Fibroblast of the aortic adventitia (primary cell): ENCODE measurements around the gene RCHY1. TPM values are rescaled to one million over a fixed set of nuclear protein-coding genes. Genes with fewer than 3 reads are reported as not detected.

Experiments
- DNase-seq: peaks from one replicate; pipeline ENCODE4 v3.0.0-alpha.2; 2010; ENCODE audit warnings: low read depth
- H3K4me3 ChIP-seq: 2 replicates; pipeline ENCODE4 v1.5.1; 2011; ENCODE audit warnings: low read depth, mild to moderate bottlenecking, control low read depth, low read length, moderate library complexity
- total RNA-seq: library from RNA; depleted of rRNA; stranded (reverse); fragments of >200 nt; gene quantifications from 2 replicates; pipeline ENCODE4 v1.2.3, GENCODE V29; 2012; ENCODE audit warnings: low replicate concordance
- TF ChIP-seq, protein P1 (sequence below): IDR thresholded peaks from 2 replicates; pipeline ENCODE4 v1.5.1; 2011; ENCODE audit warnings: mild to moderate bottlenecking, low read length, control low read depth, inconsistent platforms; ENCODE audit not compliant: insufficient read depth

Gene RCHY1
- total RNA-seq, 1 donor: 27.3 TPM

DNA sequence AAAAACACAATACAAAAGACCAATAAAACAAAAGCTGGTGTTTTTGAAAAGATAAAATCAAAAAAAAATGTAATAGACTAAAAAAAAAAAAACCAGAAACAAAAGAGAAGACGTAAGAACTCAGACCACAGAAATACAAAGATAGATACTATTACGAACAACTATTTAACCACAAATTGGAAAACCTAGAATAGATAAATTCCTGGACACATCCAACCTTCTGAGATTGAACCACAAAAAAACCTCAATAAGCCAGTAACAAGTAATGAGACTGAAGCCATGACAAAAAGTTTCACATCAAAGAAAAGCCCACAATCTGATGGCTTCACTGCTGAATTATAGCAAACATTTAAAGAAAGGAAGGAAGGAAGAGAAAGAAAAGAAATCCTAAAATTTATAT, 16.2 kb downstream of the RCHY1 start:
- no peak for DNase-seq
- TF ChIP-seq, protein P1, sequence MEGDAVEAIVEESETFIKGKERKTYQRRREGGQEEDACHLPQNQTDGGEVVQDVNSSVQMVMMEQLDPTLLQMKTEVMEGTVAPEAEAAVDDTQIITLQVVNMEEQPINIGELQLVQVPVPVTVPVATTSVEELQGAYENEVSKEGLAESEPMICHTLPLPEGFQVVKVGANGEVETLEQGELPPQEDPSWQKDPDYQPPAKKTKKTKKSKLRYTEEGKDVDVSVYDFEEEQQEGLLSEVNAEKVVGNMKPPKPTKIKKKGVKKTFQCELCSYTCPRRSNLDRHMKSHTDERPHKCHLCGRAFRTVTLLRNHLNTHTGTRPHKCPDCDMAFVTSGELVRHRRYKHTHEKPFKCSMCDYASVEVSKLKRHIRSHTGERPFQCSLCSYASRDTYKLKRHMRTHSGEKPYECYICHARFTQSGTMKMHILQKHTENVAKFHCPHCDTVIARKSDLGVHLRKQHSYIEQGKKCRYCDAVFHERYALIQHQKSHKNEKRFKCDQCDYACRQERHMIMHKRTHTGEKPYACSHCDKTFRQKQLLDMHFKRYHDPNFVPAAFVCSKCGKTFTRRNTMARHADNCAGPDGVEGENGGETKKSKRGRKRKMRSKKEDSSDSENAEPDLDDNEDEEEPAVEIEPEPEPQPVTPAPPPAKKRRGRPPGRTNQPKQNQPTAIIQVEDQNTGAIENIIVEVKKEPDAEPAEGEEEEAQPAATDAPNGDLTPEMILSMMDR: no peak
- H3K4me3 ChIP-seq: no peak overlapping the region

DNA sequence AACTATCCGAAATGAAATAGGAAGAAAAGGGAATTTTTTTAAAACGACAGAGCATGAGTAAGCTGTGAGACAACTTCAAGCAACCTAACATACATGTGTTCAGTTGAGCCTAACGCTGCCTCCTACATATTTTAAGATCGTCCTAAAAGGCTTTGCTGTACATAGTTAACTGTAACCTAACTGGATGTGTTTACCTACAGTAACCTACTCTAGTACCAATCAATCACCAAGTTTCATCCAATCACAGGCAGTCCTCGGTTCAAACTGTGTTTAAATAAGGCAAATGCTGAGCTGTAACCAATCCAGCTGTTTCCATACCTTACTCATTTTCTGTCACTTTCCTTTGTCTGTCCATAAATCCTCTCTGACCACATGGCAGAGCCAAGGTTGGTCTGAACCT, 17.1 kb downstream of the RCHY1 start:
- H3K4me3 ChIP-seq: no peak overlapping the region
- TF ChIP-seq, protein P1: no peak
- DNase-seq: peak; percentile 26

DNA sequence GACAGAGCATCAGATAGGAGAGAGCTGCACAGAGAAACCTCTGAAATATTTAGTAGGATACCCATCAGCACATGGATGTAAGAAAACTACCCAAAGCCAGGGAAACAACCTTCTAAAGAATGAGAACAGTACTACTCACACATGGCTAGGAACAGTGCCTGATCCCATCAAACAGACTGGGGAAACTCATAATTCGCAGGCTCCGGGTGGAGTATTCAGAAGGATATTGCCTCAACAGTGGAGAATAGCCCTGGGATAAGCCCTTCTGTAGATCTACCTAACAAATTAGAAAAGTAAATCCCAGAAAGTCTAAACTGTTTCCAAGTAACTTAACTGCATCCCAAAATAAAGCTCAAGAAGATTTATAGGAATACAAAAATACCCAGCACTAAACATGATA, 17.8 kb downstream of the RCHY1 start:
- TF ChIP-seq, protein P1: no peak
- H3K4me3 ChIP-seq: no peak overlapping the region
- peak; percentile 56 for DNase-seq

DNA sequence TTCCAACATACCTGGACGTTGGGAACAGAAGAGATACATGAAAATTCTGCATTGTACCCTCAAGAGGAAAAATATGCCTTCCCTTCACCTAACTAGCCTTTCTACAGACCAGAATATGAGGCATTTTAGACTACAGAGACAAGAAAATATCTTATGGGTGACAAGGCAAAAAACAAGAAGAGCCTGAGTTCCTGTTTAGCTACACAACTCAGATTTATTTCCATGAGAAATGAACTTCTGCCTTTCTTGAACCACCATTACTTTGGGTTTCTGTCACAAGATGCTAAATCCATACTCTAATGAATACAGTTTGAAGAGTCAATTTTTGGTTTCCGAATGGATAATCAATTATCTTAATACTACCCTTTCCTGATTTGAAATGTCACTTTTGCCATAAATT, 18.7 kb downstream of the RCHY1 start:
- TF ChIP-seq, protein P1: no peak
- H3K4me3 ChIP-seq: no peak overlapping the region
- DNase-seq: no peak

DNA sequence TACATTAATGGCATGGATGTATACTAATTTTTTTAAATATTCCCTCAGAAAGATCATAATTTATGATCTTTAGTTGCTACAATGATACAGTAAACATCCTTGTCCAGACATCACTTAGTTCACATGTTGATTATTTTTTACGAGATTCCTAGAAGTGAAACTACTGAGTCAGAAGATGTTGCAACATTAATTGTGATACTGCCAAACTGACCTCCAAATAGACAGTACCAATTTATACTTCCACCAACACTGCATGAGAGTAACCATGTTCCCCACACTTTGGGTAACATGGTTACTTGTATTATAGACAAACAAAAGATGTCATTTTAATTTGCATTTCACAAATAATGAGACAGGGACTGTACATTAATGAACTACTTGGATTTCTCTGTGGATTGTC, 19.6 kb downstream of the RCHY1 start:
- DNase-seq: peak; percentile 84
- TF ChIP-seq, protein P1: no peak
- no peak overlapping the region for H3K4me3 ChIP-seq

DNA sequence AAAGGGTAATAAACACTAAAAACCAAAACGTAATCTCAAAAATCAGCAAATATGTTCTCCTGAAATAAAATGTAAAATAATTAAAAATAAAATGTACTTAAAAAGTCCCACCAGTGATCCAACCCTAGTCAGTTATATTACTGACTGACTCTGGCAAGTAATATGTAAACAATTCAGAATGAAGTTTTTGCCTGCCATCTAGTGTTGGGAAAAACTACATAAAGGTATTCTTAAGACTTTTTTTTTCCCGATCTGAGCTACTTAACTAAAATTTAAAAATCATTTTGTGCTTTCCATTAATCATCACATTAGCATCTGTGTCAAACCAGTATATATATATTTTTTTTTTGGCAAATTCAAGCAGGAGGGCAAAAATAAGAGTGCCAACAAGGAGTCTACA, 24.0 kb downstream of the RCHY1 start:
- TF ChIP-seq, protein P1: peak; percentile 20
- peak; percentile 59 for DNase-seq
- H3K4me3 ChIP-seq: no peak overlapping the region

DNA sequence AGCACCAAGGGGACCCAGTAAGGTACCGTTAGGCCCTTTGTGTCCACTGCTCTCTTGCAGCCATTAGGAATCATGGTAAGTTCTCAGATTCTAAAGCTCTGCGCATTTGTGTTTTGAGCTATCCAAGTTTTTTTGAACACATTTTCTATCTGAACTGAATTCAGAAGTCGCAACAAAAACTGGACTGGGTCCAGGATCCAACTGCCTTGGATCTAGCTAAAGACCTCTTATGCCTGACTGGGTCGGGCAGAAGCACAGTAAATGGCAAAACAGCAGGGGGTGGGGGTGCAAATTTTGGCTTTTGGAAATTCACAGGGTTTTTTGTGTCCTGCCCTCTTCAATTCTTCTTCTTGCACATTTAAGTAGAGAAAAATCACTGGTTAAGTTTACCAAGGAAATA, 30.0 kb downstream of the RCHY1 start:
- DNase-seq: no peak
- TF ChIP-seq, protein P1: no peak
- H3K4me3 ChIP-seq: no peak overlapping the region
